Stimulated activated CD8-positive, alpha-beta memory T cell treated with anti-CD3 and anti-CD28 coated beads, Interleukin-7, amount 100 ng/mL, for 48 hours (primary cell): ENCODE data around the gene ZNF772.

ENCODE experiments used
- DNase-seq, 2 donors: peaks; one replicate each; pipeline ENCODE4 v3.0.0-alpha.2; 2020; ENCODE audit warnings: low read depth in 1 of 2; ENCODE audit errors: extremely low read depth in 1 of 2

Gene ZNF772

DNA sequence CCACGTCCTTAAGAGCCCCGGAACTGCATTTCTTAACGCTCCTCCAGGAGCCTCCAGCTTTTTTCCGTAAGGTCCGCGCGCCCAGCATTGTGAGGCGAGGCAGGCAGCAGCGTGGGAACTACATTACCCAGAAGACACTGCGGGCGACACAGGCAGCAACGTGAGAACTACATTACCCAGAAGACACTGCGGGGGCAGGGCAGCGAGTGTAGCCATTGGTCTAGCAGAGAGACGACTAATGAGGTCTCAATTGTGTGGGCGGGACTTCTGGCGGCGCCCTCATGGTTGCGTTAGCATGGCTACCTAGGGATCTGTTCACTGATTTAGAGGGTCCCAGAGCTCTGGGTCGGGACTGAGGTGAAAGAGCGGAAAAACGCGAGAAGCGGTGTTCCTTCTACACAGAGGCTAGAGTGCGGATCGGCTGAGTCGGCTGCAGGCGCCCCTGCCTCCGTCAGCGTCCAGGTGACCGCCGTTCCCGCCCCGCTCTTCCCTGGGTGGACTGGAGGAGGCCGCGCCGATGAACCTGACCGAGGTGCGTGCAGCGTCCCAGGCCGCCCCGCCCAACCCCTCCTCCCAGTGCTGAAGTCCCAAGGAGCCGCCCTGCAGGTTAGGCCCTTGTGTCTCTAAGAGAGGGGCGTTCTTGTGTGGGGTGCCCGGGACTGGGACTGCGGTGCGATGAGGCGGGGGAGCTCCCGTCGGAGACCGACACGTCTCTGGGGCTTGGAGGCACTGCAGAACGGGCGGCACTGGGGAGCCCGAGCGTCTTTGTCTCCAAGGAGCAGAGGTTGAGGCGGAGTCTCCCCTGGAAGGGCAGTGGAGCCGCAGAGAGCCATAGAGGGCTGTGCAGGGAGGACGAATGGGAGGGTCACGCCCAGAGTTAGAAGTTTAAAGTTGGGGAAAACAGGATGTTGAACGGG lies 42.0 kb downstream of the ZNF772 start, which contains the start of gene ZNF749:
ZNF749 (plus strand) TSS at position 264 of the 917 bp plus-strand sequence; CDS start at position 518, 254 bp downstream.
- peak; percentile 86 to 98 for DNase-seq

DNA sequence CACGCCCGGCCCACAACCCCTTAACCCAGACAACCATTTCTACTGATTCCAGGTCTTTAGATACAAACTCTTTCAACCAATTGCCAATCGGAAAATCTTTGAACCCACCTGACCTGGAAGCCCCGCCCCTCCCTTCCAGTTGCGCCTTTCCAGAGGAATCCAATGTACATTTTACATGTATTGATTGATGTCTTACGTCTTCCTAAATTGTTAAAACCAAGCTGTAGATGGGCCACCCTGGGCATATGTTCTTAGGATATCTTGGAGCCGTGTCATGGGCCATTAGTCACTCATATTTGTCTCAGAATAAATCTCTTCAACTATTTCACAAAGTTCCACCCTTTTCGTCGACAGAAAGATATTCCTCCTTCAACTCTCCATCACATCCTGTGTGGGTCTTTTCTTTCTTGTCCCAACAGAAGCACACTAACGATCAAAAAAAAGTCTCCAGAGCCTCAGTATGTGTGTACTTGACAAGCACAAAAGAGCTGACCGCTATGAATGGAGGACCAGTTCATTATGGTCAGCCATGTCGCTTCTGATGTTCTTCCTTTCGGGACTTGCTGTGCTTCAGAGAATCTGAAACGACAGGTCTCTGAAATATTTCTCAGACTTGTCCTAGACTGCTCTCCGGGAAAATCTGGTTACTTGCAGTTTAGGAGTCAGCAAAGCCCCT lies 42.8 kb downstream of the ZNF772 start:
- DNase-seq: no peak

DNA sequence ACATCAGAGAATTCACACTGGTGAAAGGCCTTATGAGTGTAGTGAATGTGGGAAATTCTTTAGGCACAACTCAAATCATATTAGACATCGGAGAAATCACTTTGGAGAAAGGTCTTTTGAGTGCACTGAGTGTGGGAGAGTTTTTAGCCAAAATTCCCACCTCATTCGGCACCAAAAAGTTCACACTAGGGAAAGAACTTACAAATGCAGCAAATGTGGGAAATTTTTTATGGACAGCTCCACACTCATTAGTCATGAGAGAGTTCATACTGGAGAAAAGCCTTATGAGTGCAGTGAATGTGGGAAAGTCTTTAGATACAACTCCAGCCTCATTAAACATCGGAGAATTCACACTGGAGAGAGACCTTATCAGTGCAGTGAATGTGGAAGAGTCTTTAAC lies 56.3 kb downstream of the ZNF772 start:
- no peak for DNase-seq

DNA sequence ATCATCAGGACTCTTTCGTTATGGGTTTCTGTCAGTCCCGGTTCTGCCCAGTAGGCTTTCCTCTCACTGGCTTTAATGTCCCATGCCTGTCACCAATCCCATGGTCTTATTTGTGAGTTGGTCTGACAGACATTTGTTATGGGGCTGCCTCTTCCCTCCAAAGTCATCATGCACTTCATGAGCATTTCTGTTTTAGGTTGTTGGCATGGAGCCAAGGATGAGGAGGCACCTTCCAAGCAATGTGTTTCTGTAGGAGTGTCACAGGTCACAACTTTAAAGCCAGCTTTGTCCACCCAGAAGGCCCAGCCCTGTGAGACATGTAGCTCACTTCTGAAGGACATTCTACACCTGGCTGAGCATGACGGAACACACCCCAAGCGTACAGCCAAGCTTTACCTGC lies 57.9 kb downstream of the ZNF772 start:
- DNase-seq: no peak
